Tibial nerve (tissue), 3 donors: ENCODE data around the gene KLRF2.

Experiments
- CTCF ChIP-seq, 5 experiments: fragments of 200-600 bp in 3 of 5; fragments of 450-650 bp in 2 of 5; sonication (generic) in 3 of 5; IDR thresholded peaks; one replicate each; pipeline ENCODE4 v1.5.1; 2016 to 2019; ENCODE audit warnings: antibody characterized with exemption in 5 of 5, mild to moderate bottlenecking in 3 of 5, moderate library complexity in 2 of 5
- POLR2A ChIP-seq, 2 donors: fragments of 450-650 bp; IDR thresholded peaks; one replicate each; pipeline ENCODE4 v1.6.1; 2017; ENCODE audit warnings: antibody characterized with exemption in 2 of 2, mild to moderate bottlenecking in 2 of 2, moderate library complexity in 2 of 2

GRCh38 chr12:9880532-9881078 is 684 bp upstream of the KLRF2 start:
- TF ChIP-seq CTCF (IDR thresholded peaks at IDR 0.05) (no peak), POLR2A (IDR thresholded peaks at IDR 0.05) (no peak)
